PFSK-1 (cell line): Measurements from ENCODE around the gene RABGAP1L.

Experiments used
- FOXP2 ChIP-seq: optimal IDR thresholded peaks from 2 replicates; pipeline ENCODE3; 2011; ENCODE audit warnings: borderline replicate concordance, control low read depth, inconsistent platforms; ENCODE audit not compliant: insufficient read depth; ENCODE audit errors: extremely low read length, extremely low read depth
- POLR2AphosphoS5 ChIP-seq: IDR thresholded peaks from 2 replicates; pipeline ENCODE4 v1.6.1; 2012; ENCODE audit warnings: low read depth, mild to moderate bottlenecking, control low read depth, low read length, moderate library complexity
- REST ChIP-seq, 2 experiments: IDR thresholded peaks; 2 replicates each; pipeline versions ENCODE4 v1.6.1 to v1.8.0; 2011 to 2012; ENCODE audit warnings: low read depth in 2 of 2, low read length in 2 of 2, control low read depth in 1 of 2, inconsistent platforms in 1 of 2, mild to moderate bottlenecking in 1 of 2, moderate library complexity in 1 of 2; ENCODE audit not compliant: insufficient read depth in 1 of 2
- SIN3A ChIP-seq: IDR thresholded peaks from 2 replicates; pipeline ENCODE4 v1.6.1; 2012; ENCODE audit warnings: mild to moderate bottlenecking, low read length, moderate library complexity, borderline replicate concordance; ENCODE audit not compliant: insufficient read depth
- TAF1 ChIP-seq: IDR thresholded peaks from 2 replicates; pipeline ENCODE4 v1.6.1; 2012; ENCODE audit warnings: low read length, control low read depth, borderline replicate concordance; ENCODE audit not compliant: insufficient read depth

RABGAP1L gene

GRCh38 chr1:174309490-174309889 is 150.2 kb downstream of the RABGAP1L start:
- no peak for TF ChIP-seq POLR2AphosphoS5
- no peak for TF ChIP-seq TAF1
- TF ChIP-seq SIN3A: no peak
- TF ChIP-seq REST (IDR thresholded peaks at IDR 0.05; ENCODE audit: insufficient read depth in 1 of 2, low read depth in 2 of 2, low read length in 2 of 2): no peak
- TF ChIP-seq FOXP2: no peak

GRCh38 chr1:174314433-174314832 is 155.1 kb downstream of the RABGAP1L start:
- TF ChIP-seq POLR2AphosphoS5: no peak
- no peak for TF ChIP-seq FOXP2
- TF ChIP-seq TAF1: no peak
- no peak for TF ChIP-seq REST (IDR thresholded peaks at IDR 0.05; ENCODE audit: insufficient read depth in 1 of 2, low read depth in 2 of 2, low read length in 2 of 2)
- TF ChIP-seq SIN3A: no peak

GRCh38 chr1:174315239-174315638 is 155.9 kb downstream of the RABGAP1L start:
- TF ChIP-seq SIN3A: no peak
- TF ChIP-seq FOXP2: no peak
- no peak for TF ChIP-seq POLR2AphosphoS5
- no peak for TF ChIP-seq TAF1
- TF ChIP-seq REST (IDR thresholded peaks at IDR 0.05; ENCODE audit: insufficient read depth in 1 of 2, low read depth in 2 of 2, low read length in 2 of 2): no peak

- TF ChIP-seq FOXP2 (no peak), TAF1 (no peak)
Measured at GRCh38 chr1:174322202-174322862, 163.0 kb downstream of the RABGAP1L start.

GRCh38 chr1:174324493-174324892 is 165.2 kb downstream of the RABGAP1L start:
- TF ChIP-seq SIN3A: no peak
- TF ChIP-seq FOXP2: no peak
- TF ChIP-seq POLR2AphosphoS5: no peak
- TF ChIP-seq REST (IDR thresholded peaks at IDR 0.05; ENCODE audit: insufficient read depth in 1 of 2, low read depth in 2 of 2, low read length in 2 of 2): no peak
- no peak for TF ChIP-seq TAF1
